Activated CD8-positive, alpha-beta memory T cell treated with anti-CD3 and anti-CD28 coated beads for 1 hour (primary cell): ENCODE data around the gene APBB2.

Source experiments
- DNase-seq, 2 donors: peaks; one replicate each; pipeline ENCODE4 v3.0.0-alpha.2; 2020; ENCODE audit warnings: low read depth in 1 of 2; ENCODE audit errors: extremely low read depth in 1 of 2

Gene APBB2

GRCh38 chr4:41142376-41143310 lies 71.7 kb downstream of the APBB2 start:
- no peak for DNase-seq

GRCh38 chr4:41141900-41142299 lies 72.4 kb downstream of the APBB2 start:
- DNase-seq = no peak

GRCh38 chr4:41140410-41140809 lies 73.9 kb downstream of the APBB2 start:
- DNase-seq = no peak

- DNase-seq = no peak
These were observed 76.5 kb downstream of the APBB2 start for GRCh38 chr4:41137879-41138278.

GRCh38 chr4:41136456-41136855 lies 77.9 kb downstream of the APBB2 start:
- DNase-seq = no peak

GRCh38 chr4:41135801-41136200 lies 78.5 kb downstream of the APBB2 start:
- no peak for DNase-seq

- no peak for DNase-seq
These were observed 79.8 kb downstream of the APBB2 start for GRCh38 chr4:41134581-41134980.

- DNase-seq = no peak
These were observed 80.8 kb downstream of the APBB2 start for GRCh38 chr4:41133454-41134018.

GRCh38 chr4:41132055-41132683 lies 82.2 kb downstream of the APBB2 start:
- no peak for DNase-seq

- DNase-seq = no peak
These were observed 84.4 kb downstream of the APBB2 start for GRCh38 chr4:41129936-41130440.

GRCh38 chr4:41129128-41129754 lies 85.1 kb downstream of the APBB2 start:
- no peak for DNase-seq

- DNase-seq = no peak
These were observed 88.6 kb downstream of the APBB2 start for GRCh38 chr4:41125558-41126311.

GRCh38 chr4:41124916-41125548 lies 89.3 kb downstream of the APBB2 start:
- no peak for DNase-seq

- DNase-seq = no peak
These were observed 91.6 kb downstream of the APBB2 start for GRCh38 chr4:41122775-41123174.

- no peak for DNase-seq
These were observed 92.0 kb downstream of the APBB2 start for GRCh38 chr4:41122309-41122708.

GRCh38 chr4:41121906-41122305 lies 92.4 kb downstream of the APBB2 start:
- no peak for DNase-seq

- DNase-seq = no peak
These were observed 93.8 kb downstream of the APBB2 start for GRCh38 chr4:41120297-41121217.

- no peak for DNase-seq
These were observed 94.5 kb downstream of the APBB2 start for GRCh38 chr4:41119867-41120295.

- DNase-seq = no peak
These were observed 102.6 kb downstream of the APBB2 start for GRCh38 chr4:41111791-41112190.
